Mesodermal cell (in vitro differentiated cells): ENCODE results near the gene GNB4. TPM values are rescaled to one million over a fixed set of nuclear protein-coding genes. Genes with fewer than 3 reads are reported as not detected.

Experiments
- H3K27ac ChIP-seq: 2 replicates; pipeline ENCODE4 v1.7.0; 2013; ENCODE audit warnings: mild to moderate bottlenecking, low read depth, low read length, moderate library complexity; ENCODE audit not compliant: severe bottlenecking
- H3K36me3 ChIP-seq: 2 replicates; pipeline ENCODE4 v1.7.1; 2013; ENCODE audit warnings: mild to moderate bottlenecking, low read length, moderate library complexity; ENCODE audit not compliant: control insufficient read depth, insufficient read depth
- H3K4me1 ChIP-seq: one replicate; pipeline ENCODE4 v1.7.1; 2013; ENCODE audit warnings: mild to moderate bottlenecking, low read length; ENCODE audit not compliant: insufficient read depth, control insufficient read depth, poor library complexity, severe bottlenecking
- H3K4me3 ChIP-seq: 2 replicates; pipeline ENCODE4 v1.7.0; 2013; ENCODE audit warnings: low read length, control low read depth, mild to moderate bottlenecking; ENCODE audit not compliant: insufficient read depth, poor library complexity, severe bottlenecking; ENCODE audit errors: extremely low read depth
- H3K9me3 ChIP-seq: 2 replicates; pipeline ENCODE4 v1.7.1; 2013; ENCODE audit warnings: mild to moderate bottlenecking, low read length, moderate library complexity; ENCODE audit not compliant: control insufficient read depth
- WGBS, 2 experiments: methylation state at CpG; one replicate each; pipeline ENCODE4 v1.1.5; 2013; ENCODE audit warnings: missing lambda C conversion rate in 2 of 2; ENCODE audit not compliant: insufficient coverage in 2 of 2; 5-methylcytosine and 5-hydroxymethylcytosine counted together
- polyA plus RNA-seq, 2 experiments: library from polyadenylated mRNA; stranded (reverse); fragments of 50-300 nt; gene quantifications; one replicate each; pipeline ENCODE4 v1.2.3, GENCODE V29; 2013

The GNB4 gene
- 57.6 TPM for polyA plus RNA-seq (2013, experiment 1 of 2)
- 62.5 TPM for polyA plus RNA-seq (2013, experiment 2 of 2)

GRCh38 chr3:179451265-179452175 lies at the start of gene GNB4:
GNB4 (minus strand) TSS chr3:179451470; CDS start chr3:179426200, 25,270 bp downstream.
- Histone ChIP-seq H3K4me3 (peak within 1 kb of the TSS; percentile 69), H3K27ac (peak within 1 kb of the TSS; percentile 96), H3K9me3 (no peaks in the 10 kb centered on the region), H3K4me1 (peaks cover 12% of the 10 kb centered on the region), H3K36me3 (peaks cover 11% of the 10 kb centered on the region)
- WGBS, 2 experiments, result 2 to 3% methylated on average over 50 to 73 of the region's 90 CpGs

- H3K27ac ChIP-seq, result no peak overlapping the region
- H3K4me3 ChIP-seq, result no peak overlapping the region
- peaks cover 13% of the 10 kb centered on the region for H3K9me3 ChIP-seq
- H3K36me3 ChIP-seq, result no peaks in the 10 kb centered on the region
- no peaks in the 10 kb centered on the region for H3K4me1 ChIP-seq
Observed at GRCh38 chr3:179495483-179495882, 44.2 kb upstream of the GNB4 start.

- H3K4me3 ChIP-seq, result no peak overlapping the region
- H3K36me3 ChIP-seq, result no peaks in the 10 kb centered on the region
- H3K4me1 ChIP-seq, result no peaks in the 10 kb centered on the region
- no peak overlapping the region for H3K27ac ChIP-seq
- peaks cover 19% of the 10 kb centered on the region for H3K9me3 ChIP-seq
Observed at GRCh38 chr3:179493260-179493659, 42.0 kb upstream of the GNB4 start.

GRCh38 chr3:179488213-179488612 lies 36.9 kb upstream of the GNB4 start:
- Histone ChIP-seq H3K9me3 (peaks cover 10% of the 10 kb centered on the region), H3K4me1 (no peaks in the 10 kb centered on the region), H3K4me3 (no peak overlapping the region), H3K36me3 (no peaks in the 10 kb centered on the region), H3K27ac (no peak overlapping the region)

DNA sequence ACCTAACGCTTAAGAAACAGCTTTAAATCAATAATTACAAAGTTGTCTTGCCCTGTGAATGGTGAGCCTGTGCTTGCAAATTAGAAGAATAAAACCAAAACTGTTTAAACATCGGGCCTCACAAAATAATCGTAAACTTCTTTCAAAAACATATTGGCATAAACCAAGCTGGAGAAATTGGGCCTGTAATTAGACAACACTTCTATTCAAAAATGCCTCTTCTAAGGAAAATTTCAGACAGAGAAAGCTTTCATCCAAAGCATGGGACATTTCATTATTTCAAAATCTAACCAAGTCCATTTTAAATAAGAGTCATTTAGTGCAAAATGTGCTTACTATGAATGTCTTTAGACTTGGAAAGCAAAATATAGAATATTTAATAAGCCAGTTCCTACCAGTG lies 35.5 kb upstream of the GNB4 start:
- H3K4me3 ChIP-seq, result no peak overlapping the region
- no peaks in the 10 kb centered on the region for H3K36me3 ChIP-seq
- WGBS, 2 experiments, result 84 to 100% methylated on average over 1 to 2 of the region's 3 CpGs
- H3K4me1 ChIP-seq, result no peaks in the 10 kb centered on the region
- H3K9me3 ChIP-seq, result peaks cover 10% of the 10 kb centered on the region
- H3K27ac ChIP-seq, result no peak overlapping the region

GRCh38 chr3:179482857-179483256 lies 31.6 kb upstream of the GNB4 start:
- Histone ChIP-seq H3K36me3 (no peaks in the 10 kb centered on the region), H3K4me3 (no peak overlapping the region), H3K9me3 (no peaks in the 10 kb centered on the region), H3K27ac (no peak overlapping the region), H3K4me1 (no peaks in the 10 kb centered on the region)
- WGBS, 2 experiments, result 86% methylated on average over 1 of the region's 3 CpGs; no CpG with 5 or more reads in 1 of the 2 experiments

DNA sequence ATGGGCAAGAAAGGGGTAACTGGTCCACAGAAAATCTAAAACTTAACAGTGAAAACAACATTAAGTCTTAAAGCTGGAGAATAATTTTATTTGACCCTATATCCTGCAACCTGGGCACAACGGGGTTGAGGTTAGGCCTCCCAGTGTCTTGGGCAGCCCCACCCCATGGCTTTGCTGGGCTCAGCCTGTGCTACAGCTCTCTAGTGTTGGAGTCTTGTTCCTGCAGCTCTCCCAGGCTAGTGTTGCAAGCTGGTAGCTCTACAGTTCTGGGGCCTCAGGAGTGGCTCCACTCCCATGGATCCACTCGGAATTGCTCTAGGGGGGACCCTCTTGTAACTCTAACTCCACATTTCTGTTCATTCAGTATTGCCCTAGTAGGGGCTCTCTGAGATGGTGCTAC lies 24.9 kb upstream of the GNB4 start:
- 76 to 78% methylated on average over 2 of the region's 2 CpGs for WGBS, 2 experiments
- H3K27ac ChIP-seq, result no peak overlapping the region
- H3K9me3 ChIP-seq, result no peaks in the 10 kb centered on the region
- no peak overlapping the region for H3K4me3 ChIP-seq
- no peaks in the 10 kb centered on the region for H3K4me1 ChIP-seq
- no peaks in the 10 kb centered on the region for H3K36me3 ChIP-seq

DNA sequence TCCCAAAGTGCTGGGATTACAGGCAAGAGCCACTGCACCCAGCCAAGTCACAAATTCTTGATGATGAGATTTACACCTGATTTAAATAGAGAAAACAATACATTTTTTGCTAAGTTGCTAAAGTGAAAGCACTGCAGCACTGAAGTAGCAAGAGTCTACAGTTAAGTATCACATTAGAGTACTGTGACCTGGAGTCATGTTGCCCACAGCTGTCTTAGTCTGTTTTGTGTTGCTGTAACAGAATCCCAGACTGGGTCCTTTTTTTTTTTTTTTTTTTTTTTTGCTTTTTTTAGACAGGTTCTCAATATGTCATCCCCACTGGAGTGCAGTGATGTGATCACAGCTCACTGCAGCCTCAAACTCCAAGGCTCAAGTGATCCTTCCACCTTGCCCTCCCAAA lies 23.2 kb upstream of the GNB4 start:
- H3K4me3 ChIP-seq, result no peak overlapping the region
- no peaks in the 10 kb centered on the region for H3K4me1 ChIP-seq
- no peaks in the 10 kb centered on the region for H3K9me3 ChIP-seq
- H3K27ac ChIP-seq, result no peak overlapping the region
- H3K36me3 ChIP-seq, result no peaks in the 10 kb centered on the region

GRCh38 chr3:179473565-179473964 lies 22.3 kb upstream of the GNB4 start:
- H3K27ac ChIP-seq, result no peak overlapping the region
- no peaks in the 10 kb centered on the region for H3K4me1 ChIP-seq
- 100% methylated on average over 1 of the region's 4 CpGs; no CpG with 5 or more reads in 1 of the 2 experiments for WGBS, 2 experiments
- no peak overlapping the region for H3K4me3 ChIP-seq
- no peaks in the 10 kb centered on the region for H3K9me3 ChIP-seq
- no peaks in the 10 kb centered on the region for H3K36me3 ChIP-seq

- H3K4me1 ChIP-seq, result no peaks in the 10 kb centered on the region
- no peaks in the 10 kb centered on the region for H3K36me3 ChIP-seq
- no peak overlapping the region for H3K4me3 ChIP-seq
- no peak overlapping the region for H3K27ac ChIP-seq
- no peaks in the 10 kb centered on the region for H3K9me3 ChIP-seq
- WGBS, 2 experiments, result 92 to 97% methylated on average over 11 to 17 of the region's 19 CpGs
Observed at GRCh38 chr3:179464323-179465092, 13.2 kb upstream of the GNB4 start.

DNA sequence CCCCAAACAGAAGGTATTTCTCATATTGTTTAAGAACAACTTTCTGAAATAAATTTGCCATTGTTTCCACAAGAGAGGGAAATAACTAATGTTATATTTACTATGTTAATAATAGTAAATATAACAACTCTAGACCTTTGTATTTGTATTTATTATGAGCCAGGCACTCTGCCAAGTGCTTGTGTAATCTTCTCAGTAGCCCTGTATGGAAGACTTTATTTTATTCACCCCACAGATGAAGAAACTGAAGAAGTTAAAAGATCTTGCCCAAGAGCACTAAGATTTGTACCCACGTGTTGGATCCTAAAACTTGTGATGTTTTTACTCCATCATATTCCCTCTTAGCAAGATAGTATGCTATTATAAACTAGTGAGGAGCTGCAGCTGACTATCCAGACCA lies 12.0 kb upstream of the GNB4 start:
- WGBS, 2 experiments, result no CpG with 5 or more reads among the region's 1 CpG
- H3K36me3 ChIP-seq, result no peaks in the 10 kb centered on the region
- no peaks in the 10 kb centered on the region for H3K4me1 ChIP-seq
- no peak overlapping the region for H3K27ac ChIP-seq
- no peaks in the 10 kb centered on the region for H3K9me3 ChIP-seq
- H3K4me3 ChIP-seq, result no peak overlapping the region
